Muscle of arm (tissue), 12 donors: Measurements from ENCODE around the gene KMT5B. TPM values are rescaled to one million over a fixed set of nuclear protein-coding genes. Genes with fewer than 3 reads are reported as not detected.

ENCODE experiments used
- DNase-seq: peaks from one replicate; pipeline ENCODE4 v3.0.0-alpha.2; 2013
- polyA plus RNA-seq, 12 donors: library from polyadenylated mRNA; unstranded; fragments of 120-200 nt; gene quantifications; one replicate each; pipeline ENCODE4 v1.2.1, GENCODE V29; 2013; ENCODE audit not compliant: insufficient read length in 12 of 12

Gene KMT5B
- polyA plus RNA-seq, 12 donors = 40.3 to 61.3 (median 47.9) TPM; not detected in 1

GRCh38 chr11:68189082-68189481 is 24.0 kb downstream of the KMT5B start:
- DNase-seq = no peak

DNA sequence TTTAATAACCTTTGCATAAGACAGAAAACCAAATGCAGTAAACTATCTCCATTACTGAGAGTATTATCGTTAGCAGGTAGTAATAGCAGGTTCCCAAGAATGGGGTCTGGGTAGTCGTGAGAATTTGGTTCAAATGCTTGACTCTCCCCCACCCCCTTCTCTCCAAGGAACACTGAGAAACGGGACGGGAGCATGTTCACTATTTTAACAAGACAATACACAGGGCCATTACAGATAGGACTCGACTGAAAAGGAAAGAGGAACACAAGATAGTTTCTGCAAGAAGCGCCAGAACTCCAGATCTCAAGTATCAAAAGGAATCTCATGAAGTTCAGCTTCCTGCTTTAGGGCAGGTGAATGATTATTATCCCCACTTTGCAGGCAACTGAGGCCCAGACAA is 27.0 kb downstream of the KMT5B start:
- no peak for DNase-seq

DNA sequence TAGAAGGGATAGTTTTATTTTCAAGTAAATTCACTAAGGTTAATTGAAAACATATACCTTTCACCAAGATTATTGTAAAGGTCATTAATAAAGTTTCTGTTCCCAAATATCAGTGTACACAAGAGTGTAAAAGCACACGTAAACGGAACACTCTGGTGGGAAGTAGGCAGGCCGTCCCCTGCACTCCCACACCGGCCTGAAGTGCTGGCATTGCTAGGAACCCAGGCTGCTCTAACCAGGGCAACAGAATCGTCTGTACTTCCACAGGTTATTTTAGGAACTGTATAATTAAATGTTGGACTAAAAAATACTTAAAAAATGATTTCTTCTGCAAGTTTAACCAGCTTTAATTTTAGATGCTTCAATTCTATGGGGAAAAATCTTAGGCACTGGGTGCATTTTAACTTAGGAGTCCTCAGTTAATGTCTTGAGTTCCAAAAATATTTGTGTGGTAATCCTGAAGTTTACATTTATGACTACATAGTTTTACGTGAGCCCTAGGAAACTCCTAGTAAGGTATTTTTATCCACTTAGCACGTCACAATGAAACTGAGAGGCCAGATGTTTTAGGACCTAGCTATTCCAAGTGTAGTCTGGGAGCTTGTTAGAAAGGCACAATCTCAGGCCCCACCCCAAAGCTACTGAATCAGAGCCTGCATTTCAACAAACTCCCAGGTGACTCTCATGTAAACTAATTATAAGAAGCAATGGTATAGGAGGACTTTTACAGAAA is 31.2 kb downstream of the KMT5B start:
- DNase-seq = no peak

- DNase-seq = no peak
Measured at GRCh38 chr11:68179847-68180246, 33.2 kb downstream of the KMT5B start.

DNA sequence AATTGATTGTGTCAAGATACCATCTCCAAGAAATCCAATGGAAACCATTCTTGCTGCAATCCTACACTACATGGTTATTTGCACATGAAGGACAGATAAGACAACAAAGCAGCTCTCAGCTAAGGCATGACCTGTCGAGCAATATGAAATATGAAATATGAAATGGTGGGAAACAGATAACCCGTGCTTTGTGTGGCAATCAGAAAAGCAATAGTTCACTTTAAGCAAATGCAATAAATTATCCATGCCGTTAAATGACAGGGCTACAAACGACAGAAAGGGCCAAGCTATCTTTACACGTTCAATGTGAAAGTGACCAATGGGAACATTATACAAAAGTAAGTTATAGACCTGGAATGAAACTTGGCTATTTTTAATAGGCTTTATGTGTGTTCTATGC is 35.2 kb downstream of the KMT5B start:
- no peak for DNase-seq

- DNase-seq = no peak
Measured at GRCh38 chr11:68173926-68174325, 39.2 kb downstream of the KMT5B start.

GRCh38 chr11:68169442-68169841 is 43.7 kb downstream of the KMT5B start:
- DNase-seq = no peak

GRCh38 chr11:68168694-68169093 is 44.4 kb downstream of the KMT5B start:
- DNase-seq = no peak

- DNase-seq = no peak
Measured at GRCh38 chr11:68167474-68167873, 45.6 kb downstream of the KMT5B start.

GRCh38 chr11:68166969-68167368 is 46.1 kb downstream of the KMT5B start:
- DNase-seq = no peak

DNA sequence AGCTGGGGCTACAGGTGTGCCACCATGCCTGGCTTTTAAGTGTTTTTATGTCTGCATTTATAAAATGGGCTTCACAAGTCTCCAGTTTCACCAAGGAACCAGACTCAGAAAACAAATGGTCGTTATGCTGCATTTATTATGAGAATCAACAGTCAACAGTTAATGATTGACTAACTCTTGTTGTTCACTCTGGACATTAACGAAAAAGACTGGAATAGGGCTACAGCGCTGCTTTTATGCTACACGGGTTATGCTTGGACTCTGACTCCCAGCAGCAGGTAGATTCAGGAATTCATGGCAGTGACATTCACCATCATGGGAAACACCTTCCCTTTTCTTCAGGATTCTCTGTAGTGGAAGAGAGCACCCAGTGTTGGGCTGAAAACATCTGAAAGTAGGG is 47.5 kb downstream of the KMT5B start:
- DNase-seq = no peak

DNA sequence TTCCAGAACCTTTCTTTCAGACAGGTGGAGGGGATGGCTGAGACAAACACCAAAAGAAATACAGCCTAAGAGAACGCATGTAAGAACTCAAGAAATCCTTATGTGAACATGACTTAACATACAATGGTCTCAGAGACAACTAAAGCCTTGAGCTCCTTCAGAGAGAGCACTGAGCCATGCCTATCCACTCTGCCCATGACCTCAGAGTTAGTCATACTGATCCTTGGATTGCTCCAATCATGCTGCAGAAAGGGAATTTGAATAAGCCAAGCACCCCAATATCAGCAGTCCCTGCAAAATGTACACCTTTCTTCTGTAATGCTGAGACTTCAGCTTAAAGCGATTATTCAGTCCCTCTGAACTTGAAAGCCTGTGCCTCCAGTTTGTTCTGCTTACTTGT is 48.7 kb downstream of the KMT5B start:
- no peak for DNase-seq

DNA sequence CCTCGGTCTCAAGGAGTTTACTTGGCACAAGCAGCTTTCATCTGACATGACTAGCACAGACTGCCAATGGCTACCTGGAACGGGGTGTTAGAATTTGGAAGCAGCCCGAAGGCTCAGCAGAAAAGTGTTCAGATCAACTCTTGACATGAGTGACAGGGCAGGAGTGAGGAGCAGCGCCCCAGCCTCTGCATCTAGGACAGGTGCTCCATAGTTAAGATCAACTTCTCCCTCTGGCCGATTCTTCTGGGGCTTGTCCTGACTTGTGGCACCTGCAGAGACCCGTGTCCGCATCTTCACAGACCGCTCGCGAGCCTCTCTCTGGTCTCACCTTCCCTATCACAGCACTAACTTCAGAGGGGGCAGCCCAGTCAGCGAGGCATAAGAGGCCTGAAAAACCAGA is 49.4 kb downstream of the KMT5B start:
- no peak for DNase-seq

DNA sequence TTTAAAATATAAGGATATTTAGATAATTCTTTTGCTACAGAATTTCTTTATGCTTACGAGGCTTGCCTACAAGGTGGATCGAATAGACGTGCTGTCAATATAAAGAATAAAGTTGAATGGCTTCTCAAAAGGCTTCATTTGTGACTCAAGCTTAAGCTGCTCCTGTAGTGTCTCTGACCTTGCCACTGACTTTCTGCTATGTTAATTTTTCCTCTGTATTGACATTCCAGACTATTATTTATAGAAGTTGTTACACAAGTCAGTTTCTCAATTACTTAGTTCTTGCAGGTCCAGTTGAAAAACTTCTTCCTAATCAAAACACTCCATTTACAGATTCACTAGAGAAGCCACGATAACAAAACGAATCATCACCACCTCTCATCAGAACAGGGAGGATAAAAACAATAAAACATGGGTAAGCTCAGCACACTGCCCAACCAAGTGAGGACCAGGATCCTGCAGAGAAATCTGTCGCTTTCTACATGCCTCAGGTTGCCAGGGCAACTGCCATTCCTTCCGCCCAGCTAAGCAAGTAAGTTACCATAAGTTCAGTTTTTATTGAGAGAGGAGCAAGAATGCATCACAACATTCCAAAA is 52.9 kb downstream of the KMT5B start:
- no peak for DNase-seq

GRCh38 chr11:68159665-68160064 is 53.4 kb downstream of the KMT5B start:
- DNase-seq = no peak

DNA sequence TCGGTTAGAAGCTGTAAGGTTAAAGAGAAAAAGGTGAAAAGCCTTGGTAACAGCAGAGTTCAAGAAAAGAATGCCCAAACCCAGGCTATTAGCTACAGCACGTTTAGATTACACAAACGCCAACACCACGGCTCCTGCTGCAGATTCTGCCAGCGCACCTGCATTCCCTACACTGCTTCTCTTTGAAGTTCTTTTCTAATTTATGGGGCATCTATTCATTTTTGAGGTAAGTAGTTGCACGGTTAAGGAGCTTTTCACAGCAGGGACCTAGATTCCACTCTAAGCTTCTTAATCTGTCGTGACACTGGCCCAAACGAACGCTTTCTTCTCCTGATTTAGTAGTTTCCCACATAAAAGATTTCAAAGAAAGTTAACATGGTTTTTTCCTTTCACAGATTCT is 53.9 kb downstream of the KMT5B start:
- no peak for DNase-seq

- DNase-seq = no peak
Measured at GRCh38 chr11:68158580-68158979, 54.5 kb downstream of the KMT5B start.

GRCh38 chr11:68153742-68154141 is 59.4 kb downstream of the KMT5B start:
- no peak for DNase-seq

DNA sequence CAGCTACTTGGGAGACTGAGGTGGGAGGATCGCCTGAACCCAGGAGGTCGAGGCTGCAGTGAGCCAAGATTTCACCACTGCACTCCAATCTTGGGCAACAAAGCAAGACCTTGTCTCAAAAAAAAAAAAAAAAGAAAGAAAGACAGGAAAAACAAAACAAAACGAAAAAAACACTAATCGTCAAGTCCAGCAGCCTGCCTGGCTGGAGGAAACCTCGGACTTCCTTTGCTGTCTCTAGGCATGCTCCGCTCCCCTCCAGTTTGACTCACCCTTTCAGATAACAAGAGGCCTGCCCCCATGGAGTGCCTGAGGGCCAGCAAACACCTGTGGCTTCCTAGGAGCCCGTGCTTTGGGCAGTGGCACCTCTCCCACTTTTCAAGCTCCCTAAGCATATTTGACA is 63.1 kb downstream of the KMT5B start:
- DNase-seq = no peak

DNA sequence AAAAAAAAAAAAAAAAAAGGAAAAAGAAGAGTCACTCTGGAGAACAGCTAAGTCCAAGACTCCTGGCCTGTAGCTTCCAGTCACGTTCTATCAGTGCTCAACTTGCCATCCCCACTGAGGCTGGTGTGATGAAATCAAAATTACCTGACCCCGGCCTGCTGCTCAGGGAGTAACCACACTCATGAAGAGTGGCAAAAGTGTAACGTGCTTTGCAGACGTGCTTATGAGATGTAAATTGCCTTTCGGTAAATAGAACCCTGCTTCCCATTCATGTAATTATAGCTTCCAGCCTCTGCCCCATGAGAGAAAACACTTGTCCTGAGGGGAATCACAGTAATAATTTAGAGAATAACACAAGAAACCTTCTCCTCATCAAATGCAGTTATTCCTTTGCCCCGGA is 63.7 kb downstream of the KMT5B start:
- DNase-seq = no peak

- DNase-seq = no peak
Measured at GRCh38 chr11:68148879-68149278, 64.2 kb downstream of the KMT5B start.

GRCh38 chr11:68148071-68148805 is 64.9 kb downstream of the KMT5B start:
- DNase-seq = no peak
